HEK293T (cell line): ENCODE results near the gene MAMDC2.

ENCODE experiments used
- ARNT ChIP-seq: fragments of 450-650 bp; IDR thresholded peaks from 2 replicates; pipeline ENCODE4 v1.6.1; 2017; ENCODE audit warnings: mild to moderate bottlenecking
- BHLHE40 ChIP-seq: fragments of 450-650 bp; IDR thresholded peaks from 2 replicates; pipeline ENCODE4 v1.6.1; 2016; ENCODE audit warnings: mild to moderate bottlenecking, moderate library complexity, borderline replicate concordance
- ELF4 ChIP-seq: fragments of 450-650 bp; IDR thresholded peaks from 2 replicates; pipeline ENCODE4 v1.6.1; 2017; ENCODE audit warnings: antibody characterized with exemption
- FOXM1 ChIP-seq: fragments of 450-650 bp; IDR thresholded peaks from 2 replicates; pipeline ENCODE4 v1.6.1; 2017; ENCODE audit warnings: mild to moderate bottlenecking, borderline replicate concordance
- SP1 ChIP-seq: fragments of 450-650 bp; IDR thresholded peaks from 2 replicates; pipeline ENCODE4 v1.6.1; 2017

DNA sequence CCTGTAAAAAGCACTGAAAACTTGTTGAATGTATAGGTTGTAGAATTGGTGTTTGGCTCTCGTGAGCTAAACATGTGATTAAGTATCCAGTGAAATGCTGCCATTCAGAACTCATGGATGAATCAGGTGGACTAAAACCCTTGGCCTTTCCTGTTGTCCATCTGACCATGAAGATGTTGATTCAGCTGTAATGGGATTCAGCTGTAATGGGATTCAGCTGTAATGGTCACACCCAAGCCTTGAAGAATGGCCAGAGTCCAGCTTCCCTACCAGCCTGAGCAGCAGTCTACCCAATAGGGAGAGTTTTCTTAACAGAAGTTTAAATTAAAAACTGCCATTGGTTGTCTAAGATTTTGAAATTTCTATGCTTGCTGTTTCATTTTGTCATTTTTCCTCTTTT is 18.1 kb downstream of the MAMDC2 start:
- TF ChIP-seq SP1 (no peak), ARNT (no peak), BHLHE40 (no peak), FOXM1 (no peak), ELF4 (no peak)
